ENCODE results near the gene OR6P1. TPM values are rescaled to one million over a fixed set of nuclear protein-coding genes. Genes with fewer than 3 reads are reported as not detected.
A peak's percentile ranks its signal among the peaks of the same experiment; 100 is the strongest.

Gene OR6P1
- total RNA-seq, 2 experiments from 2014 or later, result not detected

DNA sequence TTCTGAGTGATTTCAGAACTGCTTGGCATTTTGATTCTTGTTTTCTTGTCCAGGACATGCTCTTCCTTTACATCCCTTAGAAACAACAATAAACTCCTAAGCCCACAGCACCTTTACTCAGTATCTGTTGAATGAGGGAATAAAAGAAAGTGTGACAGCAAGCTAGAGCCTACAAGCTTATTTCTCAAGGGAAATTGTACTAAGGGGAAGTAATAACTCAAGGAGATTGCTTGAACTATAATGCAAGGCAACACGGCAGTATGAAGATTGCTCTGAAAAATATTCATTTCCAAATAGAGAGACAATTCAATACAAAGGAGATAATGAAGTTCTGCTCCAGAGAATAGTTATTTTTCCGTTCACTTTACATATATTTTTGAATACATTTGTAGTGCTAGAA is 6.5 kb downstream of the OR6P1 start:
- peak overlapping the region; percentile 58 for H3K27ac ChIP-seq (ENCODE audit: low read depth, low read length, poor library complexity, severe bottlenecking)
- H2AFZ ChIP-seq (ENCODE audit: low read length), result peak overlapping the region; percentile 99
- intact Hi-C loops (cut with micrococcal nuclease; ENCODE audit: unreplicated experiment), result loop anchor here (10.0 kb wide), 3 partner anchors 401 to 511 kb away; partner anchors contain the start of genes AIM2 and IFI16
- H3K9me3 ChIP-seq (ENCODE audit: low read length), result no peaks in the 10 kb centered on the region; the same call in 1 of the 2 replicates
- no peak overlapping the region for H3K4me3 ChIP-seq (ENCODE audit: low read depth, low read length, poor library complexity, severe bottlenecking)
- no peaks in the 10 kb centered on the region for H4K20me1 ChIP-seq (ENCODE audit: insufficient read depth, low read length)
- ChIA-PET CTCF (ENCODE audit: unreplicated experiment) (no interaction called here), POLR2A (interaction anchor here (0.7 kb wide), 1 partner anchor 10 kb away, joined by 3 read pairs; the partner anchor contains the start of gene OR6Y1)
- TF ChIP-seq, protein P1, sequence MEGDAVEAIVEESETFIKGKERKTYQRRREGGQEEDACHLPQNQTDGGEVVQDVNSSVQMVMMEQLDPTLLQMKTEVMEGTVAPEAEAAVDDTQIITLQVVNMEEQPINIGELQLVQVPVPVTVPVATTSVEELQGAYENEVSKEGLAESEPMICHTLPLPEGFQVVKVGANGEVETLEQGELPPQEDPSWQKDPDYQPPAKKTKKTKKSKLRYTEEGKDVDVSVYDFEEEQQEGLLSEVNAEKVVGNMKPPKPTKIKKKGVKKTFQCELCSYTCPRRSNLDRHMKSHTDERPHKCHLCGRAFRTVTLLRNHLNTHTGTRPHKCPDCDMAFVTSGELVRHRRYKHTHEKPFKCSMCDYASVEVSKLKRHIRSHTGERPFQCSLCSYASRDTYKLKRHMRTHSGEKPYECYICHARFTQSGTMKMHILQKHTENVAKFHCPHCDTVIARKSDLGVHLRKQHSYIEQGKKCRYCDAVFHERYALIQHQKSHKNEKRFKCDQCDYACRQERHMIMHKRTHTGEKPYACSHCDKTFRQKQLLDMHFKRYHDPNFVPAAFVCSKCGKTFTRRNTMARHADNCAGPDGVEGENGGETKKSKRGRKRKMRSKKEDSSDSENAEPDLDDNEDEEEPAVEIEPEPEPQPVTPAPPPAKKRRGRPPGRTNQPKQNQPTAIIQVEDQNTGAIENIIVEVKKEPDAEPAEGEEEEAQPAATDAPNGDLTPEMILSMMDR (conservative IDR thresholded peaks at IDR 0.05; ENCODE audit: low read length), result no peak
- no peak for TF ChIP-seq EZH2phosphoT487 (IDR thresholded peaks at IDR 0.05; ENCODE audit: borderline replicate concordance, low read depth, low read length)
- no peaks in the 10 kb centered on the region for H3K79me2 ChIP-seq (ENCODE audit: insufficient read depth, low read depth, low read length)
- H3K9me2 ChIP-seq (ENCODE audit: insufficient read depth, low read length), result no peaks in the 10 kb centered on the region
- peak overlapping the region; percentile 60; the same call in 1 of the 2 replicates for H3K4me2 ChIP-seq (ENCODE audit: low read length)
- peak; percentile 33 for DNase-seq (ENCODE audit: low spot score)
- H3K4me1 ChIP-seq (ENCODE audit: insufficient read depth, low read length, poor library complexity, severe bottlenecking), result peaks cover 18% of the 10 kb centered on the region
- no peaks in the 10 kb centered on the region for H3K36me3 ChIP-seq (ENCODE audit: insufficient read depth, low read length)
- no TSS peak for BruUV-seq (replicated peaks)

DNA sequence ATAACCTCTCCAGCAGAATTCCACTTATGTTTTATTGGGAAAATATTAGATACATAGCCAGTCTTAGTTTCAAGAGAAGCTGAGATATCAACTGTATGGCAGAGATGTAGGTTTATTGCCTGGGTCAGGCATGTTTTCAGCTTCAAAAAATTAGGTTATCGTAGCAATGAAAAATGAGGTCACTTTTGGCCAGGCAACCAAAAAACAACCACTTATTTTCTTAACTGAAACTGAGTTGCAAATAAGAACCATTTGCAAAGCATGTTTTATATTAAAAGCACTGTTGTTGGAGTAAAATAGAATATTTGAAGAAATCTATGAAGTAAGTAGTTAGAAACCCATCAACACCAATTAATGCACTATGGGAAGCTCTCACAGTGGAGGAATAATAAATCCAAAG is 10.7 kb downstream of the OR6P1 start:
- Histone ChIP-seq H3K36me3 (ENCODE audit: insufficient read depth, low read length) (no peaks in the 10 kb centered on the region), H4K20me1 (ENCODE audit: insufficient read depth, low read length) (no peaks in the 10 kb centered on the region), H3K4me1 (ENCODE audit: insufficient read depth, low read length, poor library complexity, severe bottlenecking) (peaks cover 12% of the 10 kb centered on the region), H3K27ac (ENCODE audit: low read depth, low read length, poor library complexity, severe bottlenecking) (no peak overlapping the region), H3K4me3 (ENCODE audit: low read depth, low read length, poor library complexity, severe bottlenecking) (no peak overlapping the region), H3K79me2 (ENCODE audit: insufficient read depth, low read depth, low read length) (no peaks in the 10 kb centered on the region), H2AFZ (ENCODE audit: low read length) (no peak overlapping the region), H3K4me2 (ENCODE audit: low read length) (no peak overlapping the region), H3K9me2 (ENCODE audit: insufficient read depth, low read length) (no peaks in the 10 kb centered on the region), H3K9me3 (ENCODE audit: low read length) (no peaks in the 10 kb centered on the region; the same call in 1 of the 2 replicates)
- ChIA-PET CTCF (ENCODE audit: unreplicated experiment) (no interaction called here), POLR2A (interaction anchor here (1.0 kb wide), 1 partner anchor 11 kb away, joined by 3 read pairs; no protein-coding TSS in a partner anchor)
- intact Hi-C loops (cut with micrococcal nuclease; ENCODE audit: unreplicated experiment), result loop anchor here (10.0 kb wide), 3 partner anchors 405 to 515 kb away; partner anchors contain the start of genes AIM2 and IFI16
- DNase-seq (ENCODE audit: low spot score), result no peak
- TF ChIP-seq, protein P1 (conservative IDR thresholded peaks at IDR 0.05; ENCODE audit: low read length), result no peak
- TF ChIP-seq EZH2phosphoT487 (IDR thresholded peaks at IDR 0.05; ENCODE audit: borderline replicate concordance, low read depth, low read length), result no peak
- no TSS peak for BruUV-seq (replicated peaks)

DNA sequence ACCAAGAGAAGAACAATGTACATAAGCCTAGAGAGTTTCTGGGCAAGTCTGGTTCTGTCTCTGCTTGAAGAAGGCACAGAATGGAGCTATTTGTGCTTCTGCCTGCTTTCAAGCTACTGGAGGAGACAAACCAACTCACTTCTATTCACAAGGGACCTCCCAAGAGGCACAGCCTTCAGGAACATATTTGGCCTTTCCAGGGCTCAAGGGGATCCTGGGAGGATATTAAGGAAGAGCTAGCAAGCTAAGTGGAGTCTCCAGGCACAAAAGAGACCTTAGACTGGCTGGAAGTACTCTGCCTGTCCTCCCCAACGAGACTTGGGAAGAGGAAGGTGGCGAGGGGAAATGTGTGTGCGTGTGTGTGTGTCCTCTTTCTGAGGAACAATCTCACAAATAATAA is 16.0 kb downstream of the OR6P1 start, which contains the start of gene OR6Y1:
Gene OR6Y1 (minus strand): TSS at position 54 of the 400 bp plus-strand sequence. CDS start 6,300 bp downstream, outside the sequence.
- POLR2A ChIA-PET, result interaction anchor here (0.9 kb wide), 1 partner anchor 10 kb away, joined by 3 read pairs; no protein-coding TSS in a partner anchor

More for the DNA sequence above, 16.0 kb downstream of the OR6P1 start, which contains the start of gene OR6Y1:
- Histone ChIP-seq H3K4me3 (ENCODE audit: low read depth, low read length, poor library complexity, severe bottlenecking) (no peak within 1 kb of the TSS), H3K27ac (ENCODE audit: low read depth, low read length, poor library complexity, severe bottlenecking) (no peak within 1 kb of the TSS), H3K79me2 (ENCODE audit: insufficient read depth, low read depth, low read length) (no peaks in the 10 kb centered on the region), H3K9me3 (ENCODE audit: low read length) (no peaks in the 10 kb centered on the region), H3K4me1 (ENCODE audit: insufficient read depth, low read length, poor library complexity, severe bottlenecking) (no peaks in the 10 kb centered on the region), H2AFZ (ENCODE audit: low read length) (no peak within 1 kb of the TSS), H3K9me2 (ENCODE audit: insufficient read depth, low read length) (no peaks in the 10 kb centered on the region), H3K4me2 (ENCODE audit: low read length) (no peak within 1 kb of the TSS), H4K20me1 (ENCODE audit: insufficient read depth, low read length) (no peaks in the 10 kb centered on the region), H3K36me3 (ENCODE audit: insufficient read depth, low read length) (no peaks in the 10 kb centered on the region)
- intact Hi-C loops (cut with micrococcal nuclease; ENCODE audit: unreplicated experiment), result no loop called here
- BruUV-seq (replicated peaks), result no TSS peak
- DNase-seq (ENCODE audit: low spot score), result no peak
- TF ChIP-seq, protein P1 (conservative IDR thresholded peaks at IDR 0.05; ENCODE audit: low read length), result no peak
- no peak for TF ChIP-seq EZH2phosphoT487 (IDR thresholded peaks at IDR 0.05; ENCODE audit: borderline replicate concordance, low read depth, low read length)
- CTCF ChIA-PET (ENCODE audit: unreplicated experiment), result no interaction called here

Measured in OCI-LY7 (cell line).